ENCODE results near the gene THADA.
A peak's percentile ranks its signal among the peaks of the same experiment; 100 is the strongest.

The THADA gene

GRCh38 chr2:43219383-43220228 is 376.2 kb downstream of the THADA start:
- DNase-seq: peak; percentile 91

- no peak for DNase-seq
Measured at GRCh38 chr2:43218702-43219382, 377.0 kb downstream of the THADA start.

- no peak for DNase-seq
Measured at GRCh38 chr2:43218155-43218701, 377.6 kb downstream of the THADA start.

GRCh38 chr2:43217228-43218154 is 378.3 kb downstream of the THADA start:
- DNase-seq: no peak

GRCh38 chr2:43216629-43217028 is 379.2 kb downstream of the THADA start:
- no peak for DNase-seq

GRCh38 chr2:43215673-43216255 is 380.1 kb downstream of the THADA start:
- DNase-seq: no peak

- no peak for DNase-seq
Measured at GRCh38 chr2:43214253-43214652, 381.6 kb downstream of the THADA start.

GRCh38 chr2:43212931-43213330 is 382.9 kb downstream of the THADA start:
- peak; percentile 42 for DNase-seq

- DNase-seq: no peak
Measured at GRCh38 chr2:43212216-43212835, 383.5 kb downstream of the THADA start.

GRCh38 chr2:43210467-43211303 is 385.2 kb downstream of the THADA start:
- no peak for DNase-seq

GRCh38 chr2:43210125-43210466 is 385.7 kb downstream of the THADA start:
- DNase-seq: no peak

- DNase-seq: no peak
Measured at GRCh38 chr2:43209204-43209717, 386.6 kb downstream of the THADA start.

GRCh38 chr2:43207553-43208300 is 388.1 kb downstream of the THADA start:
- DNase-seq: no peak

- no peak for DNase-seq
Measured at GRCh38 chr2:43206602-43207001, 389.2 kb downstream of the THADA start.

GRCh38 chr2:43203373-43203772 is 392.5 kb downstream of the THADA start:
- no peak for DNase-seq

- DNase-seq: no peak
Measured at GRCh38 chr2:43202289-43202688, 393.5 kb downstream of the THADA start.

- no peak for DNase-seq
Measured at GRCh38 chr2:43201497-43201896, 394.3 kb downstream of the THADA start.

GRCh38 chr2:43201016-43201415 is 394.8 kb downstream of the THADA start:
- DNase-seq: no peak

- DNase-seq: no peak
Measured at GRCh38 chr2:43199492-43200488, 396.0 kb downstream of the THADA start.

All from midbrain (tissue), 1 donor.